ENCODE measurements around the gene ATOSA. TPM values are rescaled to one million over a fixed set of nuclear protein-coding genes. Genes with fewer than 3 reads are reported as not detected.

ATOSA gene
- total and polyA plus RNA-seq, 9 donors: 16.1 to 25.4 (median 19.4) TPM

GRCh38 chr15:52674831-52675230 is 4.4 kb downstream of the ATOSA start:
- Histone ChIP-seq H3K27me3 (ENCODE audit: control insufficient read depth, insufficient read depth, low read length) (no peaks in the 10 kb centered on the region), H3K36me3 (ENCODE audit: control insufficient read depth, insufficient read depth, low read length) (peaks cover 15% of the 10 kb centered on the region), H3K4me1 (ENCODE audit: control insufficient read depth, insufficient read depth, low read length) (peaks cover 7% of the 10 kb centered on the region), H3K27ac (ENCODE audit: low read length) (no peak overlapping the region), H3K9me3 (replicated peaks; ENCODE audit: control insufficient read depth, low read depth, low read length) (no peaks in the 10 kb centered on the region), H3K4me3 (ENCODE audit: low read length) (no peak overlapping the region)
- WGBS (ENCODE audit: insufficient coverage): no CpG with 5 or more reads among the region's 4 CpGs
- DNase-seq: no peak

GRCh38 chr15:52673734-52674133 is 5.5 kb downstream of the ATOSA start:
- Histone ChIP-seq H3K9me3 (replicated peaks; ENCODE audit: control insufficient read depth, low read depth, low read length) (no peaks in the 10 kb centered on the region), H3K27me3 (ENCODE audit: control insufficient read depth, insufficient read depth, low read length) (no peaks in the 10 kb centered on the region), H3K4me1 (ENCODE audit: control insufficient read depth, insufficient read depth, low read length) (peaks cover 5% of the 10 kb centered on the region), H3K4me3 (ENCODE audit: low read length) (no peak overlapping the region), H3K36me3 (ENCODE audit: control insufficient read depth, insufficient read depth, low read length) (peaks cover 15% of the 10 kb centered on the region), H3K27ac (ENCODE audit: low read length) (no peak overlapping the region)
- DNase-seq: no peak

- Histone ChIP-seq H3K27me3 (ENCODE audit: control insufficient read depth, insufficient read depth, low read length) (no peaks in the 10 kb centered on the region), H3K27ac (ENCODE audit: low read length) (no peak overlapping the region), H3K4me1 (ENCODE audit: control insufficient read depth, insufficient read depth, low read length) (peaks cover 5% of the 10 kb centered on the region), H3K4me3 (ENCODE audit: low read length) (no peak overlapping the region), H3K9me3 (replicated peaks; ENCODE audit: control insufficient read depth, low read depth, low read length) (no peaks in the 10 kb centered on the region), H3K36me3 (ENCODE audit: control insufficient read depth, insufficient read depth, low read length) (peaks cover 15% of the 10 kb centered on the region)
- WGBS (ENCODE audit: insufficient coverage): 100% methylated on average over 1 of the region's 2 CpGs
- DNase-seq: no peak
These were observed 5.9 kb downstream of the ATOSA start for GRCh38 chr15:52673312-52673711.

- H3K4me3 ChIP-seq (ENCODE audit: low read length): no peak overlapping the region
- H3K36me3 ChIP-seq (ENCODE audit: control insufficient read depth, insufficient read depth, low read length): peaks cover 16% of the 10 kb centered on the region
- no peaks in the 10 kb centered on the region for H3K4me1 ChIP-seq (ENCODE audit: control insufficient read depth, insufficient read depth, low read length)
- WGBS (ENCODE audit: insufficient coverage): no CpG with 5 or more reads among the region's 1 CpG
- H3K27me3 ChIP-seq (ENCODE audit: control insufficient read depth, insufficient read depth, low read length): no peaks in the 10 kb centered on the region
- no peak overlapping the region for H3K27ac ChIP-seq (ENCODE audit: low read length)
- no peak for DNase-seq
- H3K9me3 ChIP-seq (replicated peaks; ENCODE audit: control insufficient read depth, low read depth, low read length): no peaks in the 10 kb centered on the region
These were observed 6.5 kb downstream of the ATOSA start for GRCh38 chr15:52672661-52673060.

- H3K36me3 ChIP-seq (ENCODE audit: control insufficient read depth, insufficient read depth, low read length): peaks cover 20% of the 10 kb centered on the region
- H3K4me1 ChIP-seq (ENCODE audit: control insufficient read depth, insufficient read depth, low read length): no peaks in the 10 kb centered on the region
These were observed 9.1 kb downstream of the ATOSA start for GRCh38 chr15:52670087-52670486.

GRCh38 chr15:52668133-52668532 is 11.1 kb downstream of the ATOSA start:
- no peak overlapping the region for H3K27ac ChIP-seq (ENCODE audit: low read length)
- peaks cover 24% of the 10 kb centered on the region for H3K36me3 ChIP-seq (ENCODE audit: control insufficient read depth, insufficient read depth, low read length)
- H3K9me3 ChIP-seq (replicated peaks; ENCODE audit: control insufficient read depth, low read depth, low read length): no peaks in the 10 kb centered on the region
- H3K4me1 ChIP-seq (ENCODE audit: control insufficient read depth, insufficient read depth, low read length): no peaks in the 10 kb centered on the region
- DNase-seq: no peak
- no peaks in the 10 kb centered on the region for H3K27me3 ChIP-seq (ENCODE audit: control insufficient read depth, insufficient read depth, low read length)
- no peak overlapping the region for H3K4me3 ChIP-seq (ENCODE audit: low read length)
- no CpG with 5 or more reads among the region's 4 CpGs for WGBS (ENCODE audit: insufficient coverage)

More at GRCh38 chr15:52670087-52670486, 9.1 kb downstream of the ATOSA start:
- H3K9me3 ChIP-seq (replicated peaks; ENCODE audit: control insufficient read depth, low read depth, low read length): no peaks in the 10 kb centered on the region
- H3K27me3 ChIP-seq (ENCODE audit: control insufficient read depth, insufficient read depth, low read length): no peaks in the 10 kb centered on the region
- H3K4me3 ChIP-seq (ENCODE audit: low read length): no peak overlapping the region
- 50% methylated on average over 1 of the region's 5 CpGs for WGBS (ENCODE audit: insufficient coverage)
- H3K27ac ChIP-seq (ENCODE audit: low read length): no peak overlapping the region
- DNase-seq: no peak

- H3K4me3 ChIP-seq (ENCODE audit: low read length): no peak overlapping the region
- peaks cover 24% of the 10 kb centered on the region for H3K36me3 ChIP-seq (ENCODE audit: control insufficient read depth, insufficient read depth, low read length)
- no peak for DNase-seq
- no peaks in the 10 kb centered on the region for H3K27me3 ChIP-seq (ENCODE audit: control insufficient read depth, insufficient read depth, low read length)
- no peaks in the 10 kb centered on the region for H3K4me1 ChIP-seq (ENCODE audit: control insufficient read depth, insufficient read depth, low read length)
- WGBS (ENCODE audit: insufficient coverage): no CpG with 5 or more reads among the region's 3 CpGs
- H3K27ac ChIP-seq (ENCODE audit: low read length): no peak overlapping the region
- no peaks in the 10 kb centered on the region for H3K9me3 ChIP-seq (replicated peaks; ENCODE audit: control insufficient read depth, low read depth, low read length)
These were observed 11.6 kb downstream of the ATOSA start for GRCh38 chr15:52667597-52667996.

- 100% methylated on average over 1 of the region's 3 CpGs for WGBS (ENCODE audit: insufficient coverage)
- Histone ChIP-seq H3K9me3 (replicated peaks; ENCODE audit: control insufficient read depth, low read depth, low read length) (no peaks in the 10 kb centered on the region), H3K36me3 (ENCODE audit: control insufficient read depth, insufficient read depth, low read length) (peaks cover 19% of the 10 kb centered on the region), H3K27ac (ENCODE audit: low read length) (no peak overlapping the region), H3K4me3 (ENCODE audit: low read length) (no peak overlapping the region), H3K27me3 (ENCODE audit: control insufficient read depth, insufficient read depth, low read length) (no peaks in the 10 kb centered on the region), H3K4me1 (ENCODE audit: control insufficient read depth, insufficient read depth, low read length) (no peaks in the 10 kb centered on the region)
- DNase-seq: no peak
These were observed 15.5 kb downstream of the ATOSA start for GRCh38 chr15:52663536-52664294.

GRCh38 chr15:52661909-52662308 is 17.3 kb downstream of the ATOSA start:
- no peak overlapping the region for H3K4me3 ChIP-seq (ENCODE audit: low read length)
- H3K4me1 ChIP-seq (ENCODE audit: control insufficient read depth, insufficient read depth, low read length): no peaks in the 10 kb centered on the region
- no peaks in the 10 kb centered on the region for H3K9me3 ChIP-seq (replicated peaks; ENCODE audit: control insufficient read depth, low read depth, low read length)
- no CpG with 5 or more reads among the region's 1 CpG for WGBS (ENCODE audit: insufficient coverage)
- H3K27ac ChIP-seq (ENCODE audit: low read length): no peak overlapping the region
- H3K36me3 ChIP-seq (ENCODE audit: control insufficient read depth, insufficient read depth, low read length): peaks cover 17% of the 10 kb centered on the region
- no peak for DNase-seq
- no peaks in the 10 kb centered on the region for H3K27me3 ChIP-seq (ENCODE audit: control insufficient read depth, insufficient read depth, low read length)

- Histone ChIP-seq H3K4me3 (ENCODE audit: low read length) (no peak overlapping the region), H3K36me3 (ENCODE audit: control insufficient read depth, insufficient read depth, low read length) (peaks cover 13% of the 10 kb centered on the region), H3K27me3 (ENCODE audit: control insufficient read depth, insufficient read depth, low read length) (no peaks in the 10 kb centered on the region), H3K27ac (ENCODE audit: low read length) (no peak overlapping the region), H3K9me3 (replicated peaks; ENCODE audit: control insufficient read depth, low read depth, low read length) (no peaks in the 10 kb centered on the region), H3K4me1 (ENCODE audit: control insufficient read depth, insufficient read depth, low read length) (no peaks in the 10 kb centered on the region)
- no peak for DNase-seq
- no CpG with 5 or more reads among the region's 3 CpGs for WGBS (ENCODE audit: insufficient coverage)
These were observed 19.0 kb downstream of the ATOSA start for GRCh38 chr15:52660192-52660591.

- Histone ChIP-seq H3K27me3 (ENCODE audit: control insufficient read depth, insufficient read depth, low read length) (no peaks in the 10 kb centered on the region), H3K36me3 (ENCODE audit: control insufficient read depth, insufficient read depth, low read length) (peaks cover 6% of the 10 kb centered on the region), H3K4me3 (ENCODE audit: low read length) (no peak overlapping the region), H3K4me1 (ENCODE audit: control insufficient read depth, insufficient read depth, low read length) (no peaks in the 10 kb centered on the region), H3K27ac (ENCODE audit: low read length) (no peak overlapping the region), H3K9me3 (replicated peaks; ENCODE audit: control insufficient read depth, low read depth, low read length) (no peaks in the 10 kb centered on the region)
- no peak for DNase-seq
- WGBS (ENCODE audit: insufficient coverage): no CpG with 5 or more reads among the region's 1 CpG
These were observed 20.2 kb downstream of the ATOSA start for GRCh38 chr15:52658955-52659354.
